HG03565 (cell line): Measurements from ENCODE around the gene CFDP1.

Source experiments
- ATAC-seq: cut with Tn5 transposase; IDR thresholded peaks from one replicate; pipeline ENCODE4 v1.9.1; 2021; ENCODE audit warnings: mild to moderate bottlenecking, moderate library complexity; ENCODE audit not compliant: unreplicated experiment

CFDP1 gene

GRCh38 chr16:75256059-75256571 lies 177.2 kb downstream of the CFDP1 start:
- ATAC-seq = no peak

GRCh38 chr16:75254359-75254837 lies 178.9 kb downstream of the CFDP1 start:
- ATAC-seq = no peak

- ATAC-seq = no peak
These were observed 180.1 kb downstream of the CFDP1 start for GRCh38 chr16:75252946-75253911.

- ATAC-seq = no peak
These were observed 181.0 kb downstream of the CFDP1 start for GRCh38 chr16:75252049-75252864.

- peak; percentile 60 for ATAC-seq
These were observed 181.8 kb downstream of the CFDP1 start, which contains the start of gene BCAR1 for GRCh38 chr16:75251280-75252048. BCAR1 (minus strand) TSS chr16:75251624; CDS start chr16:75251482, 142 bp downstream.

- ATAC-seq = no peak
These were observed 182.5 kb downstream of the CFDP1 start for GRCh38 chr16:75250809-75251279.

GRCh38 chr16:75250089-75250808 lies 183.1 kb downstream of the CFDP1 start:
- ATAC-seq = no peak

GRCh38 chr16:75249441-75249840 lies 183.9 kb downstream of the CFDP1 start:
- no peak for ATAC-seq

- ATAC-seq = no peak
These were observed 184.5 kb downstream of the CFDP1 start for GRCh38 chr16:75248536-75249380.

- ATAC-seq = no peak
These were observed 185.2 kb downstream of the CFDP1 start for GRCh38 chr16:75248142-75248535.

- ATAC-seq = no peak
These were observed 186.1 kb downstream of the CFDP1 start for GRCh38 chr16:75247249-75247648.

GRCh38 chr16:75246504-75247205 lies 186.6 kb downstream of the CFDP1 start:
- ATAC-seq = no peak

GRCh38 chr16:75244844-75245758 lies 188.2 kb downstream of the CFDP1 start:
- ATAC-seq = no peak

GRCh38 chr16:75244225-75244809 lies 189.0 kb downstream of the CFDP1 start:
- no peak for ATAC-seq
